HPDE6-E6E7 (cell line): Measurements from ENCODE around the gene RAP2A.

Source experiments
- DNase-seq: peaks from one replicate; pipeline ENCODE4 v3.0.0; 2011; ENCODE audit warnings: missing footprints; ENCODE audit errors: extremely low spot score

RAP2A gene

GRCh38 chr13:97433727-97434396 is at the start of gene RAP2A:
RAP2A (plus strand) TSS chr13:97434169; CDS start chr13:97434471, 302 bp downstream.
- DNase-seq: peak; percentile 63

GRCh38 chr13:97384371-97384770 is 49.6 kb upstream of the RAP2A start:
- no peak for DNase-seq

- no peak for DNase-seq
Observed at GRCh38 chr13:97385146-97385545, 48.8 kb upstream of the RAP2A start.

GRCh38 chr13:97385854-97386253 is 48.1 kb upstream of the RAP2A start:
- peak; percentile 21 for DNase-seq

- DNase-seq: no peak
Observed at GRCh38 chr13:97386801-97387484, 47.0 kb upstream of the RAP2A start.

GRCh38 chr13:97387485-97387839 is 46.5 kb upstream of the RAP2A start:
- DNase-seq: no peak

- DNase-seq: no peak
Observed at GRCh38 chr13:97387890-97388289, 46.1 kb upstream of the RAP2A start.

- no peak for DNase-seq
Observed at GRCh38 chr13:97388373-97388772, 45.6 kb upstream of the RAP2A start.

GRCh38 chr13:97390941-97391600 is 42.9 kb upstream of the RAP2A start:
- DNase-seq: no peak

- no peak for DNase-seq
Observed at GRCh38 chr13:97392020-97392419, 41.9 kb upstream of the RAP2A start.

- DNase-seq: no peak
Observed at GRCh38 chr13:97394542-97394941, 39.4 kb upstream of the RAP2A start.

- peak; percentile 3 for DNase-seq
Observed at GRCh38 chr13:97395447-97396136, 38.4 kb upstream of the RAP2A start.

GRCh38 chr13:97397267-97397666 is 36.7 kb upstream of the RAP2A start:
- no peak for DNase-seq

GRCh38 chr13:97401421-97401820 is 32.5 kb upstream of the RAP2A start:
- no peak for DNase-seq

- no peak for DNase-seq
Observed at GRCh38 chr13:97403893-97404750, 29.8 kb upstream of the RAP2A start.

- no peak for DNase-seq
Observed at GRCh38 chr13:97407540-97407939, 26.4 kb upstream of the RAP2A start.

GRCh38 chr13:97408938-97409337 is 25.0 kb upstream of the RAP2A start:
- no peak for DNase-seq

- no peak for DNase-seq
Observed at GRCh38 chr13:97411984-97412383, 22.0 kb upstream of the RAP2A start.

- no peak for DNase-seq
Observed at GRCh38 chr13:97413694-97414093, 20.3 kb upstream of the RAP2A start.

GRCh38 chr13:97414392-97414791 is 19.6 kb upstream of the RAP2A start:
- DNase-seq: no peak

- no peak for DNase-seq
Observed at GRCh38 chr13:97417698-97418097, 16.3 kb upstream of the RAP2A start.
